Stimulated activated CD4-positive, alpha-beta T cell treated with anti-CD3 and anti-CD28 coated beads, Interleukin-15, amount 100 ng/mL, for 24 hours (primary cell): ENCODE data around the gene MYBPH.

Source experiments
- DNase-seq: peaks from one replicate; pipeline ENCODE4 v3.0.0-alpha.2; 2020

MYBPH gene

GRCh38 chr1:203199816-203200571 lies 24.4 kb upstream of the MYBPH start:
- DNase-seq: no peak

- no peak for DNase-seq
Measured at GRCh38 chr1:203199481-203199815, 23.8 kb upstream of the MYBPH start.

GRCh38 chr1:203199002-203199401 lies 23.4 kb upstream of the MYBPH start:
- no peak for DNase-seq

GRCh38 chr1:203197625-203198024 lies 22.0 kb upstream of the MYBPH start:
- DNase-seq: no peak

- no peak for DNase-seq
Measured at GRCh38 chr1:203196371-203196770, 20.7 kb upstream of the MYBPH start.

GRCh38 chr1:203190949-203191348 lies 15.3 kb upstream of the MYBPH start:
- DNase-seq: no peak

GRCh38 chr1:203189951-203190352 lies 14.3 kb upstream of the MYBPH start:
- no peak for DNase-seq

- DNase-seq: no peak
Measured at GRCh38 chr1:203188686-203189232, 13.1 kb upstream of the MYBPH start.

GRCh38 chr1:203187689-203188264 lies 12.2 kb upstream of the MYBPH start:
- no peak for DNase-seq

GRCh38 chr1:203187304-203187685 lies 11.7 kb upstream of the MYBPH start:
- no peak for DNase-seq

- DNase-seq: no peak
Measured at GRCh38 chr1:203186446-203187303, 11.0 kb upstream of the MYBPH start, which contains the start of gene CHI3L1. TSS of gene CHI3L1 (minus strand) at chr1:203186704. CDS start at chr1:203186623, 81 bp downstream.

GRCh38 chr1:203186091-203186445 lies 10.4 kb upstream of the MYBPH start:
- DNase-seq: no peak

GRCh38 chr1:203185585-203185984 lies 10.0 kb upstream of the MYBPH start:
- DNase-seq: no peak

- DNase-seq: no peak
Measured at GRCh38 chr1:203185061-203185461, 9.4 kb upstream of the MYBPH start.

GRCh38 chr1:203184467-203184866 lies 8.8 kb upstream of the MYBPH start:
- DNase-seq: no peak

GRCh38 chr1:203183828-203184227 lies 8.2 kb upstream of the MYBPH start:
- DNase-seq: no peak

- DNase-seq: no peak
Measured at GRCh38 chr1:203182387-203182953, 6.8 kb upstream of the MYBPH start.

- DNase-seq: no peak
Measured at GRCh38 chr1:203181586-203182386, 6.2 kb upstream of the MYBPH start.

- no peak for DNase-seq
Measured at GRCh38 chr1:203180611-203181330, 5.1 kb upstream of the MYBPH start.

- DNase-seq: no peak
Measured at GRCh38 chr1:203179667-203180005, 4.0 kb upstream of the MYBPH start.

GRCh38 chr1:203178821-203179666 lies 3.4 kb upstream of the MYBPH start:
- DNase-seq: no peak
